ENCODE results near the gene FOXO6.
A peak's percentile ranks its signal among the peaks of the same experiment; 100 is the strongest.

The FOXO6 gene

GRCh38 chr1:41350055-41350378 is 11.2 kb upstream of the FOXO6 start:
- no peak for DNase-seq (ENCODE audit: low spot score in 2 of 2)

GRCh38 chr1:41351262-41352151 is 9.7 kb upstream of the FOXO6 start:
- no peak for DNase-seq (ENCODE audit: low spot score in 2 of 2)
- Histone ChIP-seq H3K4me3 (no peak overlapping the region), H3K27me3 (ENCODE audit: low read depth) (no peaks in the 10 kb centered on the region), H3K9me3 (no peaks in the 10 kb centered on the region), H3K4me1 (no peaks in the 10 kb centered on the region), H3K36me3 (replicated peaks) (no peaks in the 10 kb centered on the region)
- in situ Hi-C loops (cut with MboI; ENCODE audit: low sequenced_read_pairs) = no loop called here

More at GRCh38 chr1:41350055-41350378, 11.2 kb upstream of the FOXO6 start:
- no peak overlapping the region for H3K4me3 ChIP-seq
- H3K9me3 ChIP-seq = no peaks in the 10 kb centered on the region
- H3K27me3 ChIP-seq (ENCODE audit: low read depth) = no peaks in the 10 kb centered on the region
- no peaks in the 10 kb centered on the region for H3K36me3 ChIP-seq (replicated peaks)
- in situ Hi-C loops (cut with MboI; ENCODE audit: low sequenced_read_pairs) = no loop called here
- no peaks in the 10 kb centered on the region for H3K4me1 ChIP-seq

GRCh38 chr1:41353744-41354143 is 7.5 kb upstream of the FOXO6 start:
- Histone ChIP-seq H3K27me3 (ENCODE audit: low read depth) (no peaks in the 10 kb centered on the region), H3K4me1 (no peaks in the 10 kb centered on the region), H3K36me3 (replicated peaks) (no peaks in the 10 kb centered on the region), H3K9me3 (no peaks in the 10 kb centered on the region), H3K4me3 (no peak overlapping the region)
- DNase-seq (ENCODE audit: low spot score in 2 of 2) = no peak
- in situ Hi-C loops (cut with MboI; ENCODE audit: low sequenced_read_pairs) = no loop called here

- no peaks in the 10 kb centered on the region for H3K36me3 ChIP-seq (replicated peaks)
- H3K9me3 ChIP-seq = no peaks in the 10 kb centered on the region
- no peaks in the 10 kb centered on the region for H3K27me3 ChIP-seq (ENCODE audit: low read depth)
- no peak overlapping the region for H3K4me3 ChIP-seq
- no peak for DNase-seq (ENCODE audit: low spot score in 2 of 2)
- in situ Hi-C loops (cut with MboI; ENCODE audit: low sequenced_read_pairs) = no loop called here
- peaks cover under 1% of the 10 kb centered on the region; the same call in 1 of the 2 replicates for H3K4me1 ChIP-seq
These were observed 6.3 kb upstream of the FOXO6 start for GRCh38 chr1:41354956-41355355.

- DNase-seq (ENCODE audit: low spot score in 2 of 2) = no peak
- peaks cover 5% of the 10 kb centered on the region for H3K4me1 ChIP-seq
- no peaks in the 10 kb centered on the region for H3K36me3 ChIP-seq (replicated peaks)
- H3K27me3 ChIP-seq (ENCODE audit: low read depth) = no peaks in the 10 kb centered on the region
- no peaks in the 10 kb centered on the region for H3K9me3 ChIP-seq
- H3K4me3 ChIP-seq = no peak overlapping the region
- in situ Hi-C loops (cut with MboI; ENCODE audit: low sequenced_read_pairs) = no loop called here
These were observed 5.9 kb upstream of the FOXO6 start for GRCh38 chr1:41355356-41355755.

- H3K9me3 ChIP-seq = no peaks in the 10 kb centered on the region
- in situ Hi-C loops (cut with MboI; ENCODE audit: low sequenced_read_pairs) = no loop called here
- H3K4me1 ChIP-seq = peaks cover 8% of the 10 kb centered on the region
- no peak overlapping the region for H3K4me3 ChIP-seq
- no peaks in the 10 kb centered on the region for H3K27me3 ChIP-seq (ENCODE audit: low read depth)
- DNase-seq (ENCODE audit: low spot score in 2 of 2) = no peak
- no peaks in the 10 kb centered on the region for H3K36me3 ChIP-seq (replicated peaks)
These were observed 5.5 kb upstream of the FOXO6 start for GRCh38 chr1:41355761-41356160.

GRCh38 chr1:41356752-41357151 is 4.5 kb upstream of the FOXO6 start:
- no peaks in the 10 kb centered on the region for H3K36me3 ChIP-seq (replicated peaks)
- peaks cover 8% of the 10 kb centered on the region for H3K4me1 ChIP-seq
- no peaks in the 10 kb centered on the region for H3K27me3 ChIP-seq (ENCODE audit: low read depth)
- no peak for DNase-seq (ENCODE audit: low spot score in 2 of 2)
- in situ Hi-C loops (cut with MboI; ENCODE audit: low sequenced_read_pairs) = no loop called here
- no peak overlapping the region for H3K4me3 ChIP-seq
- no peaks in the 10 kb centered on the region for H3K9me3 ChIP-seq

DNA sequence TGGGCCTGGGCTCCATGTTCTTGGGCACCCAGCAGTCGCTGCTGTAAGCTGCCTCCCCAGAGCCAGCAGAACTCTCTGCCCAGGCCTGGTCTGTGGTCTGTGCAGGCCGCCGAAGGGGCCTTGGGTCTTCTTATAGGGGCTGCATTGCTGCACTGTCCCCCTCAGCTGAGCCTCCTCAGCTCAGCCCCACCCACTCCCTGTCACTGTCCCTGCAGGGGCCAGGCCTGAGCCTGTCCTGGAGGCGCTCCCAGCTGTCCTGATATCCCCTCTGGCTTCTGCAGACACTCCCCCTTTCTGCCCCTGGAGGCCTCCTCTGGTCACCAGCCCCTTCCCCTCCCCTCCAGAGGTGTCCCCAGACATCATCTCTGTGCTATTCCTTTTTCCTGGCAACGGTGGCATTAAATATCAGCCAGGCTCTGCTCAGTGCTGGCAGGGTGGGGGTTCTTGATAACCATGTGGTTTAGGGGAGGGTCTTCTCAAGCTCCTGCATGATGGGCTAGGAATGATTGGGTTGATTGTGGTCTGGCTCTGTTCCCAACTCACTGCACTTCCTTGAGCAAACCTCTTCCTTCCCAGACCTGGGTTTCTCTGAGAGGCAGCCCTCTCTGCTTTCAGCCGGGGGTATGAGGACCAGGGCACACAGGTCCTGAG is 3.7 kb upstream of the FOXO6 start:
- Histone ChIP-seq H3K4me1 (peaks cover 12% of the 10 kb centered on the region), H3K9me3 (no peaks in the 10 kb centered on the region), H3K36me3 (replicated peaks) (no peaks in the 10 kb centered on the region), H3K4me3 (no peak overlapping the region), H3K27me3 (ENCODE audit: low read depth) (no peaks in the 10 kb centered on the region)
- DNase-seq (ENCODE audit: low spot score in 2 of 2) = no peak
- in situ Hi-C loops (cut with MboI; ENCODE audit: low sequenced_read_pairs) = no loop called here

DNA sequence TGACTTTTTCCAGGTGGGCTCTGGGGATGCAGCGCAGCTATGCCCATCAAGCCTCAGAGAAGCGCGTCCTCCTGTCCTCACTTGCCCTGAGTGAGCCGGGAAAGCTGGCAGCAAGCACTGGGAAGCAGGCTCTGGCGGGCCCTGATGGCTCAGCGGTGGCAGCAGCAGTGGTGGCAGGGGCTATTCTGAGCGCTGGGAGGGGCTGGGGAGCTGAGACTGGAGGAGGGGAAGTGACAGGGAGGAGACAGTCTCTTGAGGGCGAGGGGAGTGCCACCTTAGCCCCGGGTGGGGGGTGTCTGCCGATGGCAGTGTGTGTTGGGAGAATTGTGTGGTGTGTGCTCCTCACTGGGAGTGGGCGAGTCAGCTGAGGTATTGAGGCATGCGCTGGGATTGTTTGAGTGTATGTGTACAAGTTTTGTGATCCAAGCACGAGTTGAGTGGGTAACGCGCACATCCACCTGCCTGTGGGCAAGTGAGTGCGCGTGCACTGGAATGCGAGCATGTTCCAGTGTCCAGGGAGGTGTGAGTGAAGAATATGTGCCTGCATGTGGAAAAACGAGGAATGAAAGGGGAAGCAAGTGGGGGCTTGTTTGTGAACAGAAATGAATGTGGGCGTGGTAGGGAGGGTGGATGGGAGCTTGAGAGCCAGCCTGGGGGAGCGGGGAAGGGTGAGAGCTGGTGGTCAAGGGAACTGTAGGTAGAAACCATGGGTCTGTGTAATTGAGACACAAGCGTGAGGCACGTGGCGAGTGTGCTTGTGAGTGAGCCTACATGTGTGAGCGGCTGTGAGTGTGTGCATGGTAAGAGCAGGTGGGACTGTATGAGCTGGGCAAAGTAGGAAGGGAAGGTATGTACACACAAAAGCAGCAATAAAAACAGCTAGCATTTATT is 2.9 kb upstream of the FOXO6 start:
- Histone ChIP-seq H3K27me3 (ENCODE audit: low read depth) (no peaks in the 10 kb centered on the region), H3K4me3 (no peak overlapping the region), H3K36me3 (replicated peaks) (no peaks in the 10 kb centered on the region), H3K9me3 (no peaks in the 10 kb centered on the region), H3K4me1 (peaks cover 15% of the 10 kb centered on the region)
- DNase-seq (ENCODE audit: low spot score in 2 of 2) = peak in 1 of 2 experiments; percentile 10
- in situ Hi-C loops (cut with MboI; ENCODE audit: low sequenced_read_pairs) = no loop called here

- H3K36me3 ChIP-seq (replicated peaks) = no peaks in the 10 kb centered on the region
- in situ Hi-C loops (cut with MboI; ENCODE audit: low sequenced_read_pairs) = no loop called here
- no peaks in the 10 kb centered on the region for H3K27me3 ChIP-seq (ENCODE audit: low read depth)
- no peaks in the 10 kb centered on the region for H3K9me3 ChIP-seq
- no peak overlapping the region for H3K4me3 ChIP-seq
- DNase-seq (ENCODE audit: low spot score in 2 of 2) = peak in 1 of 2 experiments; percentile 5
- H3K4me1 ChIP-seq = peaks cover 15% of the 10 kb centered on the region
These were observed 1.8 kb upstream of the FOXO6 start for GRCh38 chr1:41359211-41360073.

- Histone ChIP-seq H3K36me3 (replicated peaks) (no peaks in the 10 kb centered on the region), H3K4me3 (peak overlapping the region; percentile 9)
- in situ Hi-C loops (cut with MboI; ENCODE audit: low sequenced_read_pairs) = no loop called here
These were observed 1.0 kb upstream of the FOXO6 start for GRCh38 chr1:41360074-41360785.

DNA sequence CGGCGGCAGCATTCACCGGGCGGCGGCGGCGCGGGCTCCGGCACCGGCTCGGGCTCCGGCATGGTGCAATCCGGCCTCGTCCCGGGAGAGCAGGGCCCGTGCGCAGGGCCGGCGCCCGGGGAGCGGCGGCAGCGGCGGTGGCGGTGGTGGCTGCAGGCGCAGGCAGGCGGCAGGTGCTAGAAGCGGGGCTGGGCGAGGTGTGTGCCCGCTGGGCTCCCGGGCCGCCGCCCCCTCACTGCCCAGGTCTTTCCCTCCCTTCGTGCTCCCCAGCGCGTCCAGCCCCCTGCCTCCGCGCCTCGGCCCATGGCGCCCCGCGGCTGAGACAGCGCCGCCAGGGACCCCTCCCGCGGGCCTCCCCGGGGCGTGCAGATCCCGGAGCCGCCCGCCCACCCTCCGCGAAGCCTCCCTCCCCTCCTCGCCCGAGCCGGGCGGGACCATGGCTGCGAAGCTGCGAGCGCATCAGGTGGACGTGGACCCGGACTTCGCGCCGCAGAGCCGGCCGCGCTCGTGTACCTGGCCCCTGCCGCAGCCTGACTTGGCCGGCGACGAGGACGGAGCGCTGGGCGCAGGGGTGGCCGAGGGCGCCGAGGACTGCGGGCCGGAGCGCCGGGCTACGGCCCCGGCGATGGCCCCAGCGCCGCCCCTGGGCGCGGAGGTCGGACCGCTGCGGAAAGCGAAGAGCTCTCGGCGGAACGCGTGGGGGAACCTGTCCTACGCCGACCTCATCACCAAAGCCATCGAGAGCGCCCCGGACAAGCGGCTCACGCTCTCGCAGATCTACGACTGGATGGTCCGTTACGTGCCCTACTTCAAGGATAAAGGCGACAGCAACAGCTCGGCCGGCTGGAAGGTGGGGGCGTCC is 492 bp downstream of the FOXO6 start:
- peak; percentile 28 to 56 for DNase-seq (ENCODE audit: low spot score in 2 of 2)
- Histone ChIP-seq H3K4me3 (peak overlapping the region; percentile 36), H3K36me3 (replicated peaks) (no peaks in the 10 kb centered on the region), H3K4me1 (peaks cover 15% of the 10 kb centered on the region), H3K9me3 (no peaks in the 10 kb centered on the region), H3K27me3 (ENCODE audit: low read depth) (no peaks in the 10 kb centered on the region)
- in situ Hi-C loops (cut with MboI; ENCODE audit: low sequenced_read_pairs) = no loop called here

More at GRCh38 chr1:41360074-41360785, 1.0 kb upstream of the FOXO6 start:
- peak in 1 of 2 experiments; percentile 32 for DNase-seq (ENCODE audit: low spot score in 2 of 2)
- Histone ChIP-seq H3K27me3 (ENCODE audit: low read depth) (no peaks in the 10 kb centered on the region), H3K4me1 (peaks cover 15% of the 10 kb centered on the region), H3K9me3 (no peaks in the 10 kb centered on the region)
